ENCODE data around the gene TECR.
"Not testable (repeated sequence)": the region's sequence is repeated elsewhere in the genome, so short reads cannot be mapped to it uniquely, and the experiment has no call there.

The TECR gene

DNA sequence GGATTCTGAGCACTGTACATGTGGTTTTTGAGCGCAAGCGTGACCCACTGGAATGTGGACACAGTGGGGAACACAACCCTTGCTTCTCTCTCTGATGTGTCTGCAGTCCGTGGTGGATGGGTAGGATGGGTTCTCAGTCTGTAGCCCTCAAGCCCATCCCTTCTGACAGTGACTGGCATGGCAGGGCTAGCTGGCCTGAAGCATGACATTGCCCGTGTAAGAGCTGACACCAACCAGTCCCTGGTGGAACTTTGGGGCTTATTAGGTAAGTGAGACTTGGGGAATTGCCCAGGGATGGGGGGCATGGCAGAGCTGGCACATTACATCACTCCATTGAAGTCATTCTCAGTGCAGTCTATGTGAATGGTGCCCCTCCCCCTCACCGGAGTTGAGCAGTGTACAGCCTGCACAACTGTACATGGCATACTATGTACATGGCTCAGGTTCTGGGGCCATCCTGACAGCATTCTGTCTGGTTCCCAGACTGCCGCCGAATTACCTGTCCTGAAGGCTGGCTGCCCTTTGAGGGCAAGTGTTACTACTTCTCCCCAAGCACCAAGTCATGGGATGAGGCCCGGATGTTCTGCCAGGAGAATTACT is 70.3 kb downstream of the TECR start:
- DNase-seq, result no peak

DNA sequence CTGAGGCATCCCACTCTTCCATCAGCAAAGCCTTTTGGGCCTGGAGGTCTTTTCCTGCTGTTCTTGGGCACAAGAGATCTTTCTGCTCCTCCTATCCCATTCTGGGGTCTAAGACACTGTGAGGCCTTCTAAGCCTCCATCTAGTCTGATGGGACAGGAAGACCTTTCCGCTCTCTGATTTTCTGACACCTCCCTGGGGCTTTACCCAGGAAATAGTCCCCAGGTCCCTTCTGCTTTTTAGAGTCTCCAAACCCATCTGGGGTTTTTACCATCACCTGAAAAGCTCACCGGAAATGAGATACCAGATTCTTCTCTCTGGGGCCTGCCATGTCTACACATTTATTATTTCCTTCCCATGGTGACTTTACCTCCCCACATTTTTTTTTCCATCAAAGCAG is 74.6 kb downstream of the TECR start:
- no peak for DNase-seq

DNA sequence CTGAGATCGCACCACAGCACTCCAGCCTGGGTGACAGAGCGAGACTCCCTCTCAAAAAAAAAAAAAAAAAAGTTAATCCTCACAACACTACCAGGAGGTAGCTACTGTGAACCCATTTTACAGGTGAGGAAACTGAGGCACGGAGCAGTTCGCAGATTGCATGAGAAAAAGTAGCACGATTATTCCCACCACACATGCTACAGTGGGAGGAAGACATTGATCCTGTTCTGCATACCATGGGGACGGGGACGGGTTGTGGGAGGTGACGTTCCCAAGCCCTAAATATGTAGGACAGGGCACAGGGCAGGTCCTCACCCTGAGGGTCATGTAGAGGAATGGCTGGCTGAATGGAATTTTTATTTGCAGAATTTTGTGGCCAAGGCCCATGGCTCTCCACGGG is 77.2 kb downstream of the TECR start:
- DNase-seq, result no peak

DNA sequence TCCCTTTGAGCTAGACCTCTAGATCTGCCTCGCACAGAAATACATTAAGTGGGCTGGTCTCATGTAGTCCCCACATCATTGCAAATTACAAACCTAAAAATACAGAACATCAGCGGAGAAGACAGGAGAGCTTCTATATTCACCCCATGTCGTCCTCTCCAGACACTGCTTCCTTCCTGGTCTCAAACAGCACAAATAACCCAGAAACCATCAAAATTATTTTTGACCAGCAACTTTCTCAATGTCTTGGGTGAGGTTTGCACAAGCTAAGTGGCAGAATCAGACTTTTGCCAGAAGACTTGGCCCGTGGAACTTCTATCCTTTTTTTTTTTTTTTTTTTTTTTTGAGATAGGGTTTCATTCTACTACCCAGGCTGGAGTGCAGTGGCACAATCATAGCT is 81.7 kb downstream of the TECR start:
- no peak for DNase-seq

DNA sequence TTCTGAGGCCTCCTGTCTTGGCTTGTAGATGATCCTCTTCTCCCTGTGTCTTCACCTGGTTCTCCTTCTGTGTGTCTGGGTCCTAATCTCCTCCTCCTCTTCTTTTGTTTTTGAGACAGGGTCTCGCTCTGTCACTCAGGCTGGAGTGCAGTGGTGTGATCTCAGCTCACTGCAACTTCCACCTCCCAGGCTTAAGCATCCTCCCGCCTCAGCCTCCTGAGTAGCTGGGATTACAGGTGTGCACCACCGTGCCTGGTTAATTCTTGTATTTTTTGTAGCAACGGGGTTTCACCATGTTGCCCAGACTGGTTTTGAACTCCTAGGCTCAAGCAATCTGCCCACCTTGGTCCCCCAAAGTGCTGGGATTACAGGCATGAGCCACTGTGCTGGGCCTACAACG is 82.8 kb downstream of the TECR start:
- DNase-seq, result not testable (repeated sequence)

DNA sequence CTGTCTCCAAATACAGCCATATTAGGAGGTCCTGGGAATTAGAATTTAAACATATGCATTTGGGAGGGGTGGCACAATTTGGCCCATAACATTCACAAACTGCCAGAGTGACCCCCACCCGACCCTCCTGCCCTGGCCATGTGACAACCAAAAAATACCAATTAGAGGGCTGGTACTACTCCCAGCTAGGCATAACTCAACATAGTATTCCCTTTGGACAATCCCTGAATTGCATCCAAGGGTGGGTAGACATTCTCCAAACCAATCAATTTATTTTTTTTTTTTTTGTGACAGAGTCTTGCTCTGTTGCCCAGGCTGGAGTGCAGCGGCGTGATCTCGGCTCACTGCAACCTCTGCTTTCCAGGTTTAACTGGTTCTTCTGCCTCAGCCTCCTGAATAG is 83.3 kb downstream of the TECR start:
- DNase-seq, result no peak

DNA sequence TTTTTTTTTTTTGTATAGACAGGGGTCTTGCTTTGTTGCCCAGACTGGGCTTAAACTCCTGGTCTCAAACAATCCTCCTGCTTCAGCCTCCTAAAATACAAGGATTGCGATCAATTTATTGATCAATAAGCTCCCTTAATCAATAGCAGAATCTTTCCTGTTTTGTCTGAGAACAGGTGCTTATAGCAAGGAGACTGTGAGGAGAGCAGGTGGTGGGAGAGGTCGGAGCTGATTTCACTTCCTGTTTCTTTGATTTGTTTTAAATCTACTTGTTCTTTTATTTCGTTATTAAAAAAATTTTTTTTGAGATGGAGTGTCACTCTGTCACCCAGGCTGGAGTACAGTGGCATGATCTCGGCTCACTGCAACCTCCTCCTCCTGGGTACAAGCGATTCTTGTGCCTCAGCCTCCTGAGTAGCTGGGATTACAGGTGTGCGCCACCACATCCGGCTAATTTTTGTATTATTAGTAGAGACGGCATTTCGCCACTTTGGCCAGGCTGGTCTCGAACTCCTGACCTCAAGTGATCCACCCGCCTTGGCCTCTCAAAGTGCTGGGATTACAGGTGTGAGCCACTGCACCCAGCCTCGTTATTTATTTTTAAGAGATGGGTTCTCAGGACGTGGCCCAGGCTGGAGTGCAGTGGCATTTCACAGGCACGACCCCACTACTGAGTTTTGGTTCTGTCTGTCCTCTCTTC is 84.2 kb downstream of the TECR start:
- DNase-seq, result not testable (repeated sequence)

DNA sequence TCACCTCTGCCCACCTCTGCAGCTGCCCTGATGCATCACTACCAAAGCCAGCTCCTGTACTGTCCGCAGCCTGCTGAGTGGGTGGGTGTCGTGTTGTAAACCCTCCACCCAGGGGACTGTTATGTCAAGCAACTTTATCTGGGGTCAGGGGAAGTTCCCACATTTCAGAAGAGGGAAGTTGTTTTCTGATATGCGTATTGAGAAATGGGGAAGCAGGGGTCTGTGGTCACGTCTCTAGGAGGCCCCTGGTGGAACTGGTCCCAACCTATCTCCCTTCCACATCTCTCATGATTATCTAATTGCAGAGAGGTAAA is 84.7 kb downstream of the TECR start:
- no peak for DNase-seq
